GM19395 (cell line): ENCODE measurements around the gene UNC93B1.
A peak's percentile ranks its signal among the peaks of the same experiment; 100 is the strongest.

ENCODE experiments used
- ATAC-seq: cut with Tn5 transposase; IDR thresholded peaks from one replicate; pipeline ENCODE4 v1.9.1; 2021; ENCODE audit warnings: mild to moderate bottlenecking, moderate library complexity; ENCODE audit not compliant: unreplicated experiment

The UNC93B1 gene

GRCh38 chr11:68003846-68004550 is at the start of gene UNC93B1:
Gene UNC93B1, minus strand, starts transcription at chr11:68004097. Its CDS starts 54 bp downstream, at chr11:68004043.
- peak; percentile 53 for ATAC-seq

GRCh38 chr11:68053117-68053516 is 49.2 kb upstream of the UNC93B1 start:
- no peak for ATAC-seq

GRCh38 chr11:68052137-68052873 is 48.4 kb upstream of the UNC93B1 start:
- ATAC-seq = no peak

GRCh38 chr11:68051191-68052136 is 47.6 kb upstream of the UNC93B1 start:
- no peak for ATAC-seq

- no peak for ATAC-seq
Measured at GRCh38 chr11:68050371-68050841, 46.5 kb upstream of the UNC93B1 start.

GRCh38 chr11:68049509-68050370 is 45.8 kb upstream of the UNC93B1 start:
- no peak for ATAC-seq

GRCh38 chr11:68048681-68049508 is 45.0 kb upstream of the UNC93B1 start:
- ATAC-seq = no peak

GRCh38 chr11:68047437-68048290 is 43.8 kb upstream of the UNC93B1 start:
- ATAC-seq = no peak

- ATAC-seq = no peak
Measured at GRCh38 chr11:68044898-68045351, 41.0 kb upstream of the UNC93B1 start.

GRCh38 chr11:68044145-68044813 is 40.4 kb upstream of the UNC93B1 start:
- ATAC-seq = no peak

GRCh38 chr11:68043349-68044144 is 39.6 kb upstream of the UNC93B1 start:
- no peak for ATAC-seq

- no peak for ATAC-seq
Measured at GRCh38 chr11:68043029-68043348, 39.1 kb upstream of the UNC93B1 start.

- no peak for ATAC-seq
Measured at GRCh38 chr11:68042219-68043028, 38.5 kb upstream of the UNC93B1 start.

GRCh38 chr11:68041617-68042218 is 37.8 kb upstream of the UNC93B1 start:
- no peak for ATAC-seq

GRCh38 chr11:68040957-68041591 is 37.2 kb upstream of the UNC93B1 start:
- ATAC-seq = no peak
